Activated T-helper 17 cell treated with anti-CD3 and anti-CD28 coated beads, Interleukin-2, amount 50 U/mL, for 72 hours (primary cell): ENCODE measurements around the gene CTNND1. TPM values are rescaled to one million over a fixed set of nuclear protein-coding genes. Genes with fewer than 3 reads are reported as not detected.
"Not testable (repeated sequence)": the region's sequence is repeated elsewhere in the genome, so short reads cannot be mapped to it uniquely, and the experiment has no call there.

Experiments
- ATAC-seq: fragments of 150-1000 bp; cut with Tn5 transposase; replicated peaks from 2 replicates; pipeline ENCODE4 v1.10.0; 2021; ENCODE audit warnings: mild to moderate bottlenecking, moderate library complexity
- H3K27ac Mint-ChIP-seq: one replicate; pipeline ENCODE4 v1.8.0; 2022; ENCODE audit warnings: mixed read lengths
- H3K27me3 Mint-ChIP-seq: one replicate; pipeline ENCODE4 v1.8.0; 2022; ENCODE audit warnings: mixed read lengths
- H3K36me3 Mint-ChIP-seq: one replicate; pipeline ENCODE4 v1.8.0; 2022; ENCODE audit warnings: low read depth, mild to moderate bottlenecking, mixed read lengths
- H3K4me1 Mint-ChIP-seq: one replicate; pipeline ENCODE4 v1.8.0; 2022; ENCODE audit warnings: mixed read lengths
- H3K4me3 Mint-ChIP-seq: one replicate; pipeline ENCODE4 v1.8.0; 2022; ENCODE audit warnings: mild to moderate bottlenecking, mixed read lengths
- H3K9me3 Mint-ChIP-seq: one replicate; pipeline ENCODE4 v1.8.0; 2022; ENCODE audit warnings: mixed read lengths
- total RNA-seq, 2 donors: library from RNA; stranded (reverse); gene quantifications; one replicate each; pipeline ENCODE4 v1.2.3, GENCODE V29; 2022

Gene CTNND1
- 10 to 100 TPM in 1 of 2 donors, 1 to 10 TPM in 1; 4.6 to 12.5 TPM for total RNA-seq

- Mint-ChIP-seq H3K27ac (no peak within 1 kb of the TSS), H3K9me3 (no peaks in the 10 kb centered on the region), H3K27me3 (no peaks in the 10 kb centered on the region), H3K4me3 (no peak within 1 kb of the TSS), H3K36me3 (no peaks in the 10 kb centered on the region), H3K4me1 (no peaks in the 10 kb centered on the region)
- no peak for ATAC-seq
These were observed at the start of gene CTNND1 for GRCh38 chr11:57761301-57762234. Gene CTNND1, plus strand, starts transcription at chr11:57761802. Its CDS starts 29,677 bp downstream, at chr11:57791479.

GRCh38 chr11:57712256-57713150 is 49.1 kb upstream of the CTNND1 start, which contains the start of gene TMX2:
Gene TMX2, plus strand, starts transcription at chr11:57712593. Its CDS starts 26 bp downstream, at chr11:57712619.
- Mint-ChIP-seq H3K27ac (peak within 1 kb of the TSS; percentile 94), H3K4me1 (peaks cover 27% of the 10 kb centered on the region), H3K4me3 (peak within 1 kb of the TSS; percentile 97), H3K36me3 (peaks cover 32% of the 10 kb centered on the region), H3K27me3 (no peaks in the 10 kb centered on the region), H3K9me3 (no peaks in the 10 kb centered on the region)
- ATAC-seq, result peak; percentile 95

- Mint-ChIP-seq H3K27ac (peak overlapping the region; percentile 94), H3K36me3 (peaks cover 29% of the 10 kb centered on the region), H3K27me3 (no peaks in the 10 kb centered on the region), H3K4me3 (peak overlapping the region; percentile 97), H3K9me3 (no peaks in the 10 kb centered on the region), H3K4me1 (peaks cover 21% of the 10 kb centered on the region)
- no peak for ATAC-seq
These were observed 47.8 kb upstream of the CTNND1 start for GRCh38 chr11:57713835-57714234.

- not testable (repeated sequence) for H3K27ac Mint-ChIP-seq, ATAC-seq, H3K27me3 Mint-ChIP-seq, H3K9me3 Mint-ChIP-seq, H3K4me3 Mint-ChIP-seq
- Mint-ChIP-seq H3K4me1 (peaks cover 13% of the 10 kb centered on the region), H3K36me3 (peaks cover 55% of the 10 kb centered on the region)
These were observed 44.9 kb upstream of the CTNND1 start for GRCh38 chr11:57716726-57717125.

- Mint-ChIP-seq H3K9me3 (no peaks in the 10 kb centered on the region), H3K27ac (no peak overlapping the region), H3K4me3 (no peak overlapping the region), H3K4me1 (no peaks in the 10 kb centered on the region), H3K36me3 (peaks cover 26% of the 10 kb centered on the region), H3K27me3 (no peaks in the 10 kb centered on the region)
- no peak for ATAC-seq
These were observed 34.4 kb upstream of the CTNND1 start for GRCh38 chr11:57727185-57727584.

- Mint-ChIP-seq H3K4me1 (no peaks in the 10 kb centered on the region), H3K4me3 (no peak overlapping the region), H3K36me3 (peaks cover 28% of the 10 kb centered on the region), H3K27ac (peak overlapping the region; percentile 30), H3K27me3 (no peaks in the 10 kb centered on the region), H3K9me3 (no peaks in the 10 kb centered on the region)
- no peak for ATAC-seq
These were observed 32.8 kb upstream of the CTNND1 start for GRCh38 chr11:57728829-57729228.

GRCh38 chr11:57729479-57729878 is 32.1 kb upstream of the CTNND1 start:
- H3K27me3 Mint-ChIP-seq, result no peaks in the 10 kb centered on the region
- peak overlapping the region; percentile 30 for H3K27ac Mint-ChIP-seq
- no peaks in the 10 kb centered on the region for H3K9me3 Mint-ChIP-seq
- peaks cover 34% of the 10 kb centered on the region for H3K36me3 Mint-ChIP-seq
- H3K4me3 Mint-ChIP-seq, result no peak overlapping the region
- H3K4me1 Mint-ChIP-seq, result no peaks in the 10 kb centered on the region
- ATAC-seq, result no peak

- no peaks in the 10 kb centered on the region for H3K9me3 Mint-ChIP-seq
These were observed 28.9 kb upstream of the CTNND1 start for GRCh38 chr11:57732661-57733060.

GRCh38 chr11:57735619-57736298 is 25.8 kb upstream of the CTNND1 start:
- no peak overlapping the region for H3K4me3 Mint-ChIP-seq
- no peaks in the 10 kb centered on the region for H3K27me3 Mint-ChIP-seq
- no peaks in the 10 kb centered on the region for H3K4me1 Mint-ChIP-seq
- H3K9me3 Mint-ChIP-seq, result no peaks in the 10 kb centered on the region
- ATAC-seq, result no peak
- peaks cover 81% of the 10 kb centered on the region for H3K36me3 Mint-ChIP-seq
- H3K27ac Mint-ChIP-seq, result peak overlapping the region; percentile 49

More at GRCh38 chr11:57732661-57733060, 28.9 kb upstream of the CTNND1 start:
- Mint-ChIP-seq H3K27ac (no peak overlapping the region), H3K4me1 (no peaks in the 10 kb centered on the region), H3K36me3 (peaks cover 65% of the 10 kb centered on the region), H3K4me3 (no peak overlapping the region), H3K27me3 (no peaks in the 10 kb centered on the region)
- no peak for ATAC-seq

- no peaks in the 10 kb centered on the region for H3K27me3 Mint-ChIP-seq
- H3K4me1 Mint-ChIP-seq, result peaks cover 16% of the 10 kb centered on the region
- peak; percentile 92 for ATAC-seq
- H3K9me3 Mint-ChIP-seq, result no peaks in the 10 kb centered on the region
- peak within 1 kb of the TSS; percentile 100 for H3K4me3 Mint-ChIP-seq
- peak within 1 kb of the TSS; percentile 100 for H3K27ac Mint-ChIP-seq
- peaks cover 95% of the 10 kb centered on the region for H3K36me3 Mint-ChIP-seq
These were observed 20.2 kb upstream of the CTNND1 start, which contains the start of gene SELENOH for GRCh38 chr11:57741132-57742086. Gene SELENOH, plus strand, starts transcription at chr11:57741491. Its CDS starts 105 bp downstream, at chr11:57741596.

- Mint-ChIP-seq H3K27ac (peak overlapping the region; percentile 100), H3K36me3 (peaks cover 95% of the 10 kb centered on the region), H3K27me3 (no peaks in the 10 kb centered on the region), H3K4me3 (peak overlapping the region; percentile 100), H3K4me1 (peaks cover 20% of the 10 kb centered on the region), H3K9me3 (no peaks in the 10 kb centered on the region)
- no peak for ATAC-seq
These were observed 19.5 kb upstream of the CTNND1 start for GRCh38 chr11:57742087-57742452.

- H3K4me1 Mint-ChIP-seq, result peaks cover 25% of the 10 kb centered on the region
- no peaks in the 10 kb centered on the region for H3K27me3 Mint-ChIP-seq
- no peaks in the 10 kb centered on the region for H3K9me3 Mint-ChIP-seq
- peak overlapping the region; percentile 50 for H3K27ac Mint-ChIP-seq
- H3K36me3 Mint-ChIP-seq, result peaks cover 91% of the 10 kb centered on the region
- no peak for ATAC-seq
- H3K4me3 Mint-ChIP-seq, result peak overlapping the region; percentile 20
These were observed 17.2 kb upstream of the CTNND1 start for GRCh38 chr11:57744357-57744756.

GRCh38 chr11:57745206-57745605 is 16.4 kb upstream of the CTNND1 start:
- H3K36me3 Mint-ChIP-seq, result peaks cover 83% of the 10 kb centered on the region
- H3K4me1 Mint-ChIP-seq, result peaks cover 25% of the 10 kb centered on the region
- H3K9me3 Mint-ChIP-seq, result no peaks in the 10 kb centered on the region
- H3K4me3 Mint-ChIP-seq, result no peak overlapping the region
- H3K27ac Mint-ChIP-seq, result peak overlapping the region; percentile 80
- ATAC-seq, result no peak
- H3K27me3 Mint-ChIP-seq, result no peaks in the 10 kb centered on the region
